Left lung (tissue), 10 donors: Measurements from ENCODE around the gene AMDHD2. TPM values are rescaled to one million over a fixed set of nuclear protein-coding genes. Genes with fewer than 3 reads are reported as not detected.
"Not testable (repeated sequence)": the region's sequence is repeated elsewhere in the genome, so short reads cannot be mapped to it uniquely, and the experiment has no call there.

Experiments used
- ATAC-seq: fragments of 200-7000 bp; cut with Tn5 transposase; one replicate; pipeline ENCODE4 v1.9.1; 2020; ENCODE audit warnings: moderate library complexity
- DNase-seq, 4 donors: peaks; one replicate each; pipeline ENCODE4 v3.0.0-alpha.2; 2013 to 2020
- H3K27ac ChIP-seq, 2 donors: fragments of 200-600 bp; sonication (generic) in 1 of 2; one replicate each; pipeline versions ENCODE4 v1.5.0 to v1.8.0; 2020 to 2021
- H3K27me3 ChIP-seq, 2 donors: fragments of 200-600 bp; sonication (generic) in 1 of 2; one replicate each; pipeline versions ENCODE4 v1.5.0 to v1.8.0; 2020 to 2021
- H3K36me3 ChIP-seq, 2 donors: fragments of 200-600 bp; sonication (generic) in 1 of 2; one replicate each; pipeline versions ENCODE4 v1.5.0 to v1.8.0; 2020 to 2021
- H3K4me1 ChIP-seq, 2 donors: fragments of 200-600 bp; one replicate each; pipeline ENCODE4 v1.8.0; 2021
- H3K4me3 ChIP-seq, 2 donors: fragments of 200-600 bp; sonication (generic) in 1 of 2; one replicate each; pipeline versions ENCODE4 v1.5.0 to v1.8.0; 2020 to 2021; ENCODE audit warnings: mild to moderate bottlenecking in 1 of 2
- H3K9me3 ChIP-seq, 2 donors: fragments of 200-600 bp; sonication (generic) in 1 of 2; one replicate each; pipeline versions ENCODE4 v1.5.0 to v1.8.0; 2020 to 2021
- intact Hi-C, 2 donors: fragments of 100-400 bp; cut with DNase I; formaldehyde crosslinking; loops; one replicate each; pipeline versions ENCODE4 v1.11.2 to v1.14.2; 2022
- polyA plus RNA-seq, 6 donors: library from polyadenylated mRNA; unstranded; fragments of 120-200 nt; gene quantifications; one replicate each; pipeline ENCODE4 v1.2.1, GENCODE V29; 2013; ENCODE audit not compliant: insufficient read length in 6 of 6
- total RNA-seq, 2 donors: library from RNA; stranded (reverse); fragmentation: NEBNext Ultra II Directional; extraction: Animal tissue kit (Norgen Biotek cat#: 25700); gene quantifications; one replicate each; pipeline ENCODE4 v1.2.1, GENCODE V29; 2021
- TF ChIP-seq, protein P1 (sequence below), 2 donors: fragments of 200-600 bp; sonication (generic) in 1 of 2; IDR thresholded peaks; one replicate each; pipeline versions ENCODE4 v1.5.0 to v1.8.0; 2021; ENCODE audit warnings: antibody characterized with exemption in 2 of 2
- donor health status: DM: no; HTN: yes; CAD: no.
- donor health status: DM: no; HTN: no; CAD: no.

Gene AMDHD2
- total and polyA plus RNA-seq, 8 donors = 13.4 to 62.4 (median 17.4) TPM

DNA sequence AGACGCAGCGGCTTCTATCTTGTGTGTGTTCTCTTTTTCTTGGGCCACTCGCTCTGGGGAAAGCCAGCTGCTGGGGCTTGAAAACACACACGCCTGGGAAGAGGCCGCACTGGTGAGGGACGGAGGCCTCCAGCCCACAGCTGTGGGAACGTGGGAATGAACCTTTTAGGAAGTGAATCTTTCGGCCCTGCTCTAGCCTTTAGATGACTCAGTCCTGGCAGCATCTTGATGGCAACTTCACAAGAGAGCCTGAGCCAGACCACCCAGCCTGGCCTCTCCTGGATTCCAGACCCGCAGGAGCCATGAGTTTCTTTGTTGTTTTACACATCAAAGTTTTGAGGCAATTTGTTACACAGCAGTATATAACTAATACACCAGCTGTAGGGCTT is 15.4 kb downstream of the AMDHD2 start:
- peak overlapping the region; percentile 15 to 92 for H3K27ac ChIP-seq
- TF ChIP-seq, protein P1, sequence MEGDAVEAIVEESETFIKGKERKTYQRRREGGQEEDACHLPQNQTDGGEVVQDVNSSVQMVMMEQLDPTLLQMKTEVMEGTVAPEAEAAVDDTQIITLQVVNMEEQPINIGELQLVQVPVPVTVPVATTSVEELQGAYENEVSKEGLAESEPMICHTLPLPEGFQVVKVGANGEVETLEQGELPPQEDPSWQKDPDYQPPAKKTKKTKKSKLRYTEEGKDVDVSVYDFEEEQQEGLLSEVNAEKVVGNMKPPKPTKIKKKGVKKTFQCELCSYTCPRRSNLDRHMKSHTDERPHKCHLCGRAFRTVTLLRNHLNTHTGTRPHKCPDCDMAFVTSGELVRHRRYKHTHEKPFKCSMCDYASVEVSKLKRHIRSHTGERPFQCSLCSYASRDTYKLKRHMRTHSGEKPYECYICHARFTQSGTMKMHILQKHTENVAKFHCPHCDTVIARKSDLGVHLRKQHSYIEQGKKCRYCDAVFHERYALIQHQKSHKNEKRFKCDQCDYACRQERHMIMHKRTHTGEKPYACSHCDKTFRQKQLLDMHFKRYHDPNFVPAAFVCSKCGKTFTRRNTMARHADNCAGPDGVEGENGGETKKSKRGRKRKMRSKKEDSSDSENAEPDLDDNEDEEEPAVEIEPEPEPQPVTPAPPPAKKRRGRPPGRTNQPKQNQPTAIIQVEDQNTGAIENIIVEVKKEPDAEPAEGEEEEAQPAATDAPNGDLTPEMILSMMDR (IDR thresholded peaks at IDR 0.05) = no peak
- H3K9me3 ChIP-seq = no peaks in the 10 kb centered on the region
- H3K27me3 ChIP-seq = no peaks in the 10 kb centered on the region
- intact Hi-C loops = no loop called here
- no peak overlapping the region for H3K4me3 ChIP-seq
- DNase-seq = peak in 1 of 4 donors; percentile 65
- ATAC-seq = no peak
- peaks cover 0 to 3% of the 10 kb centered on the region in 2 donors for H3K36me3 ChIP-seq
- H3K4me1 ChIP-seq = peaks cover 15 to 73% of the 10 kb centered on the region in 2 donors

DNA sequence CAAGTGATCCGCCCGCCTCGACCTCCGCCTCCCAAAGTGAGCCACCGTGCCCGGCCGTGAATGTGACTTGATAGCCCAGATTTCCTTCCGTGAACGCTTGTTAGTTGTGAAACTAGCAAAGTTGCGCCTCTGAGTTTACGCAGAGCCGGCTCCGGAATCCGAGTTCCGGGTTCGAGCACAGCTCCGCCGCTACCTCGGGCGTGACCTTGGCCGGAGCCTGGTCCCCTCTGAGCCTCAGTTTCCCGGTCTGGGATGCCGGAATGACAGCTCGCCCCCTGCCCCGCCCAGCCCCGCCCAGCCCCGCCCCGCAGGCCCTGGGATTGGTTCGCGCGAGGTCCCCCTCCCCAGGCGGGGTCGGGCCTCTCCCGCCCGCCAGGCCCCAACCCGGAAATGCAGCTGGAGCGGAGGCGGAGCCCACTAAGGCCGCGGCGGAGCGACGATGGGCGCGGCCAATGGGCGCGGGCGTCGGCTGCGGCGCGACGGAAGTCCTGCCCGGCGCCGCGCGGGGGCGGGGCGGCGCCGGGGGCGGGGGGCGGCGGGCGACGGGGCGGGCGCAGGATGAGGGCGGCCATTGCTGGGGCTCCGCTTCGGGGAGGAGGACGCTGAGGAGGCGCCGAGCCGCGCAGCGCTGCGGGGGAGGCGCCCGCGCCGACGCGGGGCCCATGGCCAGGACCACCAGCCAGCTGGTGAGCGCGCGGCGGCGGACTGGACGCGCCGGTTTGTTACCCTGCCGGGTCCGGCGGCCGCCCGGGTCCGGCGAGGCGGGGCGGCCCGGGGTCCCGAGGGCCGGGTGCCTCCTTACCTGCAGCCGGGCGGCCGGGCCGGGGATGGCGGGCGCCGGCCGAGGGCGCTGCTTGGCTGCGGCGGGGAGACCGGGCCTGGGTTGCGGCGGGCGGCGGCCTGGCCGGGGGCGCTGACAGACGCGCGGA is 17.5 kb downstream of the AMDHD2 start, which contains the start of gene PDPK1:
Gene PDPK1 (plus strand): TSS at position 571 of the 929 bp plus-strand sequence. CDS start 92 bp downstream, at position 663.
- DNase-seq (peak; percentile 92 to 98 (median 96)), ATAC-seq (peak; percentile 94)
- Histone ChIP-seq H3K4me1 (peaks cover 15 to 72% of the 10 kb centered on the region in 2 donors), H3K27ac (peak within 1 kb of the TSS; percentile 79 to 92), H3K4me3 (peak within 1 kb of the TSS; percentile 50 to 60), H3K27me3 (no peaks in the 10 kb centered on the region), H3K9me3 (no peaks in the 10 kb centered on the region), H3K36me3 (peaks cover 0 to 5% of the 10 kb centered on the region in 2 donors)
- intact Hi-C loops = no loop called here
- TF ChIP-seq, protein P1 (IDR thresholded peaks at IDR 0.05) = no peak

DNA sequence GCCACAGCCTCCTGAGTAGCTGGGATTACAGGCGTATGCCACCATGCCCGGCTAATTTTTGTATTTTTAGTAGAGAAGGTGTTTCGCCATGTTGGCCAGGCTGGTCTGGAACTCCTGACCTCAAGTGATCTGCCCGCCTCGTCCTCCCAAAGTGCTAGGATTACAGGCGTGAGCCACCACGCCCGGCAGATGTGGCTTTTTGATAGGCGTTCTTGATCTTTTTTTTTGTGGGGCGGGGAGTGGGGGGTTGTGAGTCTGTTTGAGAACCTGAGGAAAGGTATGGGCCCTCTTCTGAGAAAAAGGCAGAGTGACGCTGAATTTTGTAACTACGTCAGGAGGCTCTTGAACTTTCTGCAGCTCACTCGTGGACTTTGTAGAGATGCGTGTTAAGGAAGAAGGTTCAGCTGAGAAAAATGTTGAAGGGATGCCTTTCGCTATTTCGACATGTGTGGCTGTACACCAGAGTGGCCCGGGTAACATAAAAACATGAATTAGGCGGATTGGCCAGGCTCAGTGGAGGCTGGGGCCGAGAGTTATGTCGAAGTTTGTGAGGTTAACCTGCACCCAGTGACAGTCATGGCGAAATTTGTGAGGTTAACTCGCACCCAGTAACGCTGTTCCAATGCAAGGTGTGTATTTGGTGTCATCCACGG is 19.1 kb downstream of the AMDHD2 start:
- intact Hi-C loops, H3K27me3 ChIP-seq, H3K9me3 ChIP-seq, H3K36me3 ChIP-seq, ATAC-seq: not testable (repeated sequence)
- peak in 1 of 4 donors; percentile 23 for DNase-seq
- peak overlapping the region in 1 of 2 donors; percentile 60 for H3K4me3 ChIP-seq
- H3K27ac ChIP-seq = peak overlapping the region in 1 of 2 donors; percentile 50
- peaks cover 13 to 60% of the 10 kb centered on the region in 2 donors for H3K4me1 ChIP-seq

DNA sequence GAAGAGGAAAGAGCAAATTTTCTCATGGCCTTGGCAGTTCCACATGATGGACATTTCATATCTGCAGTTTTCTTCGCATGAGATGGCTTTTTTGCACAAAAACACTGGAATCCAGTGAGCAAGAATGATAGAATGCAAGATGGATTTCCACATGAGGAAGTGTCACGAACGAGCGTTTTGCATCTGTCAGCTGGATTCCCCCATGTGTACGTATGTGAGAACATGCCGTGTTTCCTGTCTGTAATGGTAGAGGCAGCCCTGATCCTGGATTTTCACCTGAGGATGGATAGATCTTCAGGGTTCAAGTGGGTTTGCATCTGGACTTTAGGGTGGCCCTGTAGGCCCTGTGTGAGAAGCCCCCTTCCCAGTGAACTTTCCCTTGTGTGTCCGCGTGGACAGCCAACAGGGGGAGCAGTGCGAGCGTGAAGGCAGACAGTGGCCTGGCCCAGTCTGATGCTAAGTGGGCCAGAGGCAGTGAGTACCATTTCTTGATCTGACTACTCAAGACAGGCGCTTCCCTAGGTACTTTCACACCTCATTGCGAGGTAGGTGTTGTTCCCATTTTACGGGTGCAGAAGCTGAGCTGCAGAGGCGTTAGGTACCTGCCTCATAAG is 19.8 kb downstream of the AMDHD2 start:
- intact Hi-C loops, H3K27me3 ChIP-seq, H3K9me3 ChIP-seq, ATAC-seq: not testable (repeated sequence)
- Histone ChIP-seq H3K4me3 (peak overlapping the region in 1 of 2 donors; percentile 60), H3K4me1 (peaks cover 13 to 55% of the 10 kb centered on the region in 2 donors), H3K27ac (peak overlapping the region in 1 of 2 donors; percentile 50), H3K36me3 (peaks cover 0 to 11% of the 10 kb centered on the region in 2 donors)
- DNase-seq = peak in 1 of 4 donors; percentile 35

DNA sequence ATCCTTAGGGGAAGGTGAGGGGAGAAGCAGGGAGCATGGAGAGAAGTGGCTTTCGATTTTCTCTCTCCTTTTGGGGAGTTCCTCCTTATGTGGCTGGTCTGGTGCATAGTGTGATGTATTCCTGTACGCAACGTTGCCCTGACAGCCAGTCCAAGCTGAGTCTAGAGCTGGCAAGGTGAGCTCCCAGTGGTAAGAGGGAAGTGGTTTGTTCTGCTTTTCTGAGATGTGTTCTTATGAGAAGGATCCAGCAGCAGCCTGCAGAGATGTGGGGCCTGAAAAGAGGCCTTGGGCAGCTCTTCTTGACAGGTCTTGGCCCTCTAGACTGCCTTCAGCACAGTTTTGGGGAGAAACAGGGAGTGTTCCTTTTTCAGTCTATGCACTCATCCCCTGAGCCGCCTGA is 20.7 kb downstream of the AMDHD2 start:
- H3K4me3 ChIP-seq, ATAC-seq, intact Hi-C loops, H3K9me3 ChIP-seq, H3K27me3 ChIP-seq, DNase-seq: not testable (repeated sequence)
- H3K36me3 ChIP-seq = peaks cover 0 to 11% of the 10 kb centered on the region in 2 donors
- peak overlapping the region in 1 of 2 donors; percentile 50 for H3K27ac ChIP-seq
- H3K4me1 ChIP-seq = peaks cover 13 to 47% of the 10 kb centered on the region in 2 donors

DNA sequence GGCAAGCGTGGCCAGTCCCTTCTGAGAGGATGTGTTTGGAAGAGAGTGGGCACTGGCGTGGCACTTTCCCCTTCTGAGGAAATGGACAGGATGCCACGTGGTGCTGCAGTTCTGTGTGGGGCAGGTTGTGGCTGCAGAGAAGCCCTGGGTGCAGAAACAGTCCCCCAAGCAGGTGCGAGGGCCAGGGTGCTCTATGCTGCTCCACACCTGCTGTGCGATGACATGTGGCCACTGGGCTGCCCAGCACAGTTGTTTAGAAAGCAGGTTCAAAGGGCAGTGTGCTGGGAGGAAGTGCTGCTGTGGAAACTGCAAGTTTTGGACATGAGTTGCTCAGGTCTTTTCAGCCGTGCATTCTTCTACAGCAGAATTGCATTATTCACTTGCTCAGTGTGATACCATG is 21.2 kb downstream of the AMDHD2 start:
- intact Hi-C loops, H3K27me3 ChIP-seq, ATAC-seq, H3K9me3 ChIP-seq, H3K4me3 ChIP-seq: not testable (repeated sequence)
- Histone ChIP-seq H3K27ac (peak overlapping the region in 1 of 2 donors; percentile 50), H3K36me3 (peaks cover 0 to 11% of the 10 kb centered on the region in 2 donors), H3K4me1 (peaks cover 13 to 47% of the 10 kb centered on the region in 2 donors)
- DNase-seq = peak in 1 of 4 donors; percentile 45

DNA sequence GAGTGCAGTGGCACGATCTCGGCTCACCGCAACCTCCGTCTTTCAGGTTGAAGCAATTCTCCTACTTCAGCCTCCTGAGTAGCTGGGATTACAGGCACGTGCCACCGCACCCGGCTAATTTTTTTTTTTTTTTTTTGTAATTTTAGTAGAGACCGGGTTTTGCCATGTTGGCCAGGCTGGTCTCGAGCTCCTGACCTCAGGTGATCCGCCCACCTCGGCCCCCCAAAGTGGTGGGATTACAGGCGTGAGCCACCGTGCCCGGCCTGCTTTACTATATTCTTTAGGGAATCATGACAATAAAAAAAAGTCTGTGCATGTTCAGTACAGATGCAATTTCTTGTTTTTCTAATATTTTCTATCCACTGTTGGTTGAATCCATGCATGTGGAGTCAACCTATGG is 23.6 kb downstream of the AMDHD2 start:
- intact Hi-C loops, ATAC-seq, H3K9me3 ChIP-seq, H3K27ac ChIP-seq, H3K4me3 ChIP-seq, H3K27me3 ChIP-seq: not testable (repeated sequence)
- Histone ChIP-seq H3K4me1 (peaks cover 13 to 38% of the 10 kb centered on the region in 2 donors), H3K36me3 (peaks cover 0 to 11% of the 10 kb centered on the region in 2 donors)
- peak in 1 of 4 donors; percentile 31 for DNase-seq

DNA sequence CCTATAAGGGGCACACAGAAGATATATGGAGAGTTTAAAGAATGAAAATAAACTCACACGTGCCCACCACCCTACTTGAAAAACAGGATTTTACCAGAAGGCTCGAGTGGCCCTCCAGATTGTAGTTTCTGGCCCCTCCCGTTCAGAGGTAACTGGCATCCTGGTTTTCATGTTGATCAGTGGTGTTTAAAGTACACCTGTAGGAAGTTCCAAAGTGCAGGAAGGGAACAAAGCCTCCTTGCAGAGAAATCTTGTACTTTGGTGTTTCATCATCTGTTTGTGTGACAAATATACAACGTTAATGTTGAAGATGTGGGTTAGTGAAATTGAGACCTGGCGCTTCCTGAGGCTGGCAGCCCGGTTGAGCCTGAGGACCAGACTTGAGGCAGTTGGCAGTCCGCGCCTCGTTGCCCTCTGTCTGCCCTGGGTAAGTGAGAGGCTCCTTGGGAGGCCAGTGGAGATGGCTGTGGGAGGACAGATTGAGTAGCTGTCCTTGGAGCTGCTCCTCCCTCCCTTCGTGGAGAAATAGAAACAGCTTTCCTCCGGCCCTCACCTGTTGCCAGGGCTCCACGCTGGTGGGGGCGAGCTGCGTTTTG is 30.2 kb downstream of the AMDHD2 start:
- H3K36me3 ChIP-seq, H3K9me3 ChIP-seq, H3K27me3 ChIP-seq, H3K27ac ChIP-seq, intact Hi-C loops, H3K4me1 ChIP-seq, H3K4me3 ChIP-seq, DNase-seq: not testable (repeated sequence)
- peak; percentile 71 for ATAC-seq

DNA sequence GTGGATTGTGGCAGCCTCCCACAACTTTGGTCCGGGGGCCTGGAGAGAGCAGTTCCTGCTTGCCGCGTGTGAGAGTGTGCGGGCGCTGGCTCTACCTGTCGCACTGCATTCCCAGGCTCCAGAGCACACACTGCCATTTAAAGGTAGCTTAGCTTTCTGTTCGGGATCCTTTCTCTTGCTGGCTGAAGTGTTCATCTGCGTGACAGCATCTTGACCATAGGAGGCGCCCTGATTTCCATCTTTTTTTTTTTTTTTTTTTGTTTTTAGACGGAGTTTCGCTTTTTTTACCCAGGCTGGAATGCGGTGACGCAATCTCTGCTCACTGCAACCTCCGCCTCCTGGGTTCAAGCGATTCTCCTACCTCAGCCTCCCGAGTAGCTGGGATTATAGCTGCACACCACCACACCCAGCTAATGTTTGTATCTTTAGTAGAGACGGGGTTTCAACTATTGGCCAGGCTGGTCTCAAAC is 31.3 kb downstream of the AMDHD2 start:
- H3K9me3 ChIP-seq, H3K36me3 ChIP-seq, H3K4me3 ChIP-seq, H3K27me3 ChIP-seq, intact Hi-C loops, H3K27ac ChIP-seq, H3K4me1 ChIP-seq: not testable (repeated sequence)
- DNase-seq (peak in 2 of 4 donors; percentile 8 to 43), ATAC-seq (peak; percentile 72)
